Activated CD8-positive, alpha-beta memory T cell treated with anti-CD3 and anti-CD28 coated beads for 24 hours (primary cell): ENCODE measurements around the gene GRIK2.

ENCODE experiments used
- DNase-seq: peaks from one replicate; pipeline ENCODE4 v3.0.0-alpha.2; 2020

The GRIK2 gene

GRCh38 chr6:101400326-101401135 lies 7.0 kb downstream of the GRIK2 start:
- no peak for DNase-seq

GRCh38 chr6:101401171-101401570 lies 7.7 kb downstream of the GRIK2 start:
- no peak for DNase-seq

GRCh38 chr6:101401792-101402621 lies 8.5 kb downstream of the GRIK2 start:
- DNase-seq, result no peak

GRCh38 chr6:101402622-101403031 lies 9.1 kb downstream of the GRIK2 start:
- no peak for DNase-seq

GRCh38 chr6:101403216-101403945 lies 9.9 kb downstream of the GRIK2 start:
- DNase-seq, result no peak

- DNase-seq, result no peak
Measured at GRCh38 chr6:101404775-101405174, 11.3 kb downstream of the GRIK2 start.

GRCh38 chr6:101413773-101414172 lies 20.3 kb downstream of the GRIK2 start:
- DNase-seq, result no peak

- DNase-seq, result no peak
Measured at GRCh38 chr6:101417900-101418299, 24.4 kb downstream of the GRIK2 start.

GRCh38 chr6:101422251-101422650 lies 28.7 kb downstream of the GRIK2 start:
- DNase-seq, result no peak

GRCh38 chr6:101422811-101423210 lies 29.3 kb downstream of the GRIK2 start:
- DNase-seq, result no peak

- DNase-seq, result no peak
Measured at GRCh38 chr6:101429270-101429669, 35.8 kb downstream of the GRIK2 start.

- no peak for DNase-seq
Measured at GRCh38 chr6:101429845-101430244, 36.3 kb downstream of the GRIK2 start.

- DNase-seq, result no peak
Measured at GRCh38 chr6:101433141-101433540, 39.6 kb downstream of the GRIK2 start.

GRCh38 chr6:101434601-101435000 lies 41.1 kb downstream of the GRIK2 start:
- no peak for DNase-seq

GRCh38 chr6:101435038-101435437 lies 41.5 kb downstream of the GRIK2 start:
- DNase-seq, result no peak

- DNase-seq, result no peak
Measured at GRCh38 chr6:101439790-101440189, 46.3 kb downstream of the GRIK2 start.

- no peak for DNase-seq
Measured at GRCh38 chr6:101443315-101443714, 49.8 kb downstream of the GRIK2 start.

- DNase-seq, result no peak
Measured at GRCh38 chr6:101444717-101445116, 51.2 kb downstream of the GRIK2 start.

- no peak for DNase-seq
Measured at GRCh38 chr6:101445527-101445926, 52.0 kb downstream of the GRIK2 start.

GRCh38 chr6:101450901-101451300 lies 57.4 kb downstream of the GRIK2 start:
- no peak for DNase-seq

GRCh38 chr6:101451981-101452380 lies 58.5 kb downstream of the GRIK2 start:
- DNase-seq, result no peak

GRCh38 chr6:101453221-101453620 lies 59.7 kb downstream of the GRIK2 start:
- no peak for DNase-seq

GRCh38 chr6:101454106-101454676 lies 60.7 kb downstream of the GRIK2 start:
- no peak for DNase-seq
